ENCODE measurements around the gene MFSD8.
"Not testable (repeated sequence)": the region's sequence is repeated elsewhere in the genome, so short reads cannot be mapped to it uniquely, and the experiment has no call there.

Gene MFSD8

DNA sequence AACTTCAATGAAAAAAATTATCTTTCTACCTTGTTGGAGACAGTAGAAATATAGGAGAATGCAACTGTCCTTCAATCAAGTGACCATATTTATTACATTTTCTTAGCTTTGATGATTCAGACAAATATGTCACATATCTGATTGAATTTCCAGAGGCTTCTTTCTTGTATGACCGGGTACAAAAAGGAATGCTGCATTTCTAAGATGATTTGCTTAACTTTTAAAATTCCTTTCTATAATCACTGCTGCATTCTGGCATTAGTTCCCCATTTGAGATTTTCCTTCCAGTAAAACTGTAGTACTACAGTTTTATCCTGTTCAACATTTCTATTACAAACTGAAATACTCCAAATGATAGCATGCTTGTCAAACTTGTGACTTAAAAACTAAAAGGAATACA is 5.2 kb downstream of the MFSD8 start:
- no peak overlapping the region for H3K4me3 ChIP-seq (ENCODE audit: low read depth in 1 of 5, low read length in 5 of 5)
- H3K9me3 ChIP-seq (ENCODE audit: control insufficient read depth in 5 of 5, low read length in 5 of 5): no peaks in the 10 kb centered on the region
- no peak overlapping the region for H3K27ac ChIP-seq (ENCODE audit: low read depth, low read length)

DNA sequence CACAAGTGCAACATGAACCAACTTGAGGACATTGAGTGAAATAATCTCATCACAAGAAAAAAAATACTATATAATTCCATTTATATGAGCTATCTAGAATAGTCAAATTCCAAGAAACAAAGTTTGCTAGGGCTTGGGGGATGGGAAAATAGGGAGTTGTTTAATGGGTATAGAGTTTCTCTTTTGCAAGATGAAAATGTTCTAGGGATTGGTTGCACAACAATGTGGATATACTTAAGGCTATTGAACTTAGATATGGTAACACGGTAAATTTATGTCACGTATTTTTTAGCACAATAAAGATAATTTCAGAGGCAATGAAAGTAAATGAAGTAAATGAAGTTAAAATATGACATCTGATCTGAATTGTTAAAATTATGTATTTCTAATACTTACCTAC is 7.9 kb downstream of the MFSD8 start:
- Histone ChIP-seq H3K4me1 (ENCODE audit: control insufficient read depth in 5 of 5, insufficient read depth in 5 of 5, low read length in 5 of 5) (no peaks in the 10 kb centered on the region), H3K4me3 (ENCODE audit: low read depth in 1 of 5, low read length in 5 of 5) (no peak overlapping the region), H3K9ac (ENCODE audit: low read length in 5 of 5) (no peak overlapping the region), H3K9me3 (ENCODE audit: control insufficient read depth in 5 of 5, low read length in 5 of 5) (no peaks in the 10 kb centered on the region), H3K36me3 (ENCODE audit: control insufficient read depth in 5 of 5, insufficient read depth in 5 of 5, low read length in 5 of 5) (peaks cover 0 to 7% (median 3%) of the 10 kb centered on the region in 5 donors), H3K27ac (ENCODE audit: low read depth, low read length) (no peak overlapping the region), H3K27me3 (ENCODE audit: control insufficient read depth in 5 of 5, insufficient read depth in 4 of 5, low read length in 5 of 5) (no peaks in the 10 kb centered on the region)

More for the DNA sequence above, 5.2 kb downstream of the MFSD8 start:
- peaks cover 0 to 4% (median 0%) of the 10 kb centered on the region in 5 donors for H3K36me3 ChIP-seq (ENCODE audit: control insufficient read depth in 5 of 5, insufficient read depth in 5 of 5, low read length in 5 of 5)
- peaks cover 0 to 3% (median 2%) of the 10 kb centered on the region in 5 donors for H3K4me1 ChIP-seq (ENCODE audit: control insufficient read depth in 5 of 5, insufficient read depth in 5 of 5, low read length in 5 of 5)
- H3K27me3 ChIP-seq (ENCODE audit: control insufficient read depth in 5 of 5, insufficient read depth in 4 of 5, low read length in 5 of 5): no peaks in the 10 kb centered on the region
- no peak overlapping the region for H3K9ac ChIP-seq (ENCODE audit: low read length in 5 of 5)

- H3K36me3 ChIP-seq (ENCODE audit: control insufficient read depth in 5 of 5, insufficient read depth in 5 of 5, low read length in 5 of 5): peaks cover 4 to 12% (median 10%) of the 10 kb centered on the region in 5 donors
- no peak overlapping the region for H3K4me3 ChIP-seq (ENCODE audit: low read depth in 1 of 5, low read length in 5 of 5)
- H3K27ac ChIP-seq (ENCODE audit: low read depth, low read length): no peak overlapping the region
Observed at GRCh38 chr4:127936974-127937373, 28.0 kb downstream of the MFSD8 start.

DNA sequence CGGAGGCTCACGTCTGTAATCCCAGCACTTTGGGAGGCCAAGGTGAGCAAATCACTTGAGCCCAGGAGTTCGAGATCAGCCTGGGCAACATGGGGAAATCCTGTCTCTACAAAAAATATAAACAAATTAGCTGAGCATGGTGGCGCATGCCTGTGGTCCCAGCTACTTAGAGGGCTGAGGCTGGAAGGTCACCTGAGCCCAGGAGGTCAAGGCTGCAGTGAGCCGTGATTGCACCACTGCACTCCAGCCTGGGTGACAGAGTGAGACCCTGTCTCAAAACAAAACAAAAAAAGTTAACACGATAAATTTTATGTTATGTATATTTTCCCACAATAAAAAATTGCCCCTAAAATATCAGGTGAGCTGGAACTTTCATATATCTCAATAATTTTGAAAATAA is 33.1 kb downstream of the MFSD8 start:
- not testable (repeated sequence) for H3K9me3 ChIP-seq (ENCODE audit: control insufficient read depth in 5 of 5, low read length in 5 of 5); H3K4me1 ChIP-seq (ENCODE audit: control insufficient read depth in 5 of 5, insufficient read depth in 5 of 5, low read length in 5 of 5); H3K27me3 ChIP-seq (ENCODE audit: control insufficient read depth in 5 of 5, insufficient read depth in 4 of 5, low read length in 5 of 5); H3K9ac ChIP-seq (ENCODE audit: low read length in 5 of 5); H3K4me3 ChIP-seq (ENCODE audit: low read depth in 1 of 5, low read length in 5 of 5); H3K27ac ChIP-seq (ENCODE audit: low read depth, low read length)
- peaks cover 10 to 31% (median 24%) of the 10 kb centered on the region in 5 donors for H3K36me3 ChIP-seq (ENCODE audit: control insufficient read depth in 5 of 5, insufficient read depth in 5 of 5, low read length in 5 of 5)

More at GRCh38 chr4:127936974-127937373, 28.0 kb downstream of the MFSD8 start:
- Histone ChIP-seq H3K9me3 (ENCODE audit: control insufficient read depth in 5 of 5, low read length in 5 of 5) (no peaks in the 10 kb centered on the region), H3K4me1 (ENCODE audit: control insufficient read depth in 5 of 5, insufficient read depth in 5 of 5, low read length in 5 of 5) (no peaks in the 10 kb centered on the region), H3K27me3 (ENCODE audit: control insufficient read depth in 5 of 5, insufficient read depth in 4 of 5, low read length in 5 of 5) (no peaks in the 10 kb centered on the region), H3K9ac (ENCODE audit: low read length in 5 of 5) (no peak overlapping the region)

- H3K36me3 ChIP-seq (ENCODE audit: control insufficient read depth in 5 of 5, insufficient read depth in 5 of 5, low read length in 5 of 5): peaks cover 10 to 34% (median 31%) of the 10 kb centered on the region in 5 donors
- no peaks in the 10 kb centered on the region for H3K27me3 ChIP-seq (ENCODE audit: control insufficient read depth in 5 of 5, insufficient read depth in 4 of 5, low read length in 5 of 5)
- H3K9ac ChIP-seq (ENCODE audit: low read length in 5 of 5): no peak overlapping the region
- H3K9me3 ChIP-seq (ENCODE audit: control insufficient read depth in 5 of 5, low read length in 5 of 5): no peaks in the 10 kb centered on the region
- H3K4me3 ChIP-seq (ENCODE audit: low read depth in 1 of 5, low read length in 5 of 5): no peak overlapping the region
- H3K4me1 ChIP-seq (ENCODE audit: control insufficient read depth in 5 of 5, insufficient read depth in 5 of 5, low read length in 5 of 5): no peaks in the 10 kb centered on the region
- H3K27ac ChIP-seq (ENCODE audit: low read depth, low read length): no peak overlapping the region
Observed at GRCh38 chr4:127930175-127930574, 34.8 kb downstream of the MFSD8 start.

DNA sequence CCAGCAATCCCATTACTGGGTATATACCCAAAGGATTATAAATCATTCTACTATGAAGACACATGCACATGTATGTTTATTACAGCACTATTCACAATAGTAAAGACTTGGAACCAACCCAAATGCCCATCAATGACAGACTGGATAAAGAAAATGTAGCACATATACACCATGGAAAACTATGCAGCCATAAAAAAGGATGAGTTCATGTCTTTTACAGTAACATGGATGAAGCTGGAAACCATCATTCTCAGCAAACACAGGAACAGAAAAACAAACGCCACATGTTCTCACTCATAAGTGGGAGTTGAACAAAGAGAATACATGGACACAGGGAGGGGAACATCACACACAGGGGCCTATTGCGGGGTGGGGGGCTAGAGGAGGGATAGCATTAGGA is 39.3 kb downstream of the MFSD8 start:
- not testable (repeated sequence) for H3K27ac ChIP-seq (ENCODE audit: low read depth, low read length); H3K27me3 ChIP-seq (ENCODE audit: control insufficient read depth in 5 of 5, insufficient read depth in 4 of 5, low read length in 5 of 5); H3K9ac ChIP-seq (ENCODE audit: low read length in 5 of 5); H3K4me3 ChIP-seq (ENCODE audit: low read depth in 1 of 5, low read length in 5 of 5); H3K4me1 ChIP-seq (ENCODE audit: control insufficient read depth in 5 of 5, insufficient read depth in 5 of 5, low read length in 5 of 5); H3K9me3 ChIP-seq (ENCODE audit: control insufficient read depth in 5 of 5, low read length in 5 of 5)
- H3K36me3 ChIP-seq (ENCODE audit: control insufficient read depth in 5 of 5, insufficient read depth in 5 of 5, low read length in 5 of 5): peaks cover 23 to 36% (median 33%) of the 10 kb centered on the region in 5 donors

DNA sequence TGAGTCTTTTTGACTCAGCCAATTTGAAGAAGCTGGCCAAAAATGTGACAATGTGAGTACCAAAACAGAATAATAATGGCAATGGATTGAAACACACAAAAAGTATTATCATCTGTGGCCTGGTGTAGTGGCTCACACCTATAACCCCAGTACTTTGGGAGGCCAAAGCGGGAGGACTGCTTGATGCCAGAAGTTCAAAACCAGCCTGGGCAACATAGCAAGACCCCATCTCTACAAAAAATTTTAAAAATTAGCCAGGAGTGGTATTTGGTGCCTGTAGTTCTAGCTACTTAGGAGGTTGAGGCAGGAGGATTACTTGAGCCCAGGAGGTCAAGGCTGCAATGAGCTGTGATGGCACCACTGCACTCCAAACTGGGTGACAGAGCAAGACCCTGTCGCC is 42.7 kb downstream of the MFSD8 start:
- Histone ChIP-seq H3K9me3 (ENCODE audit: control insufficient read depth in 5 of 5, low read length in 5 of 5) (no peaks in the 10 kb centered on the region), H3K4me1 (ENCODE audit: control insufficient read depth in 5 of 5, insufficient read depth in 5 of 5, low read length in 5 of 5) (peaks cover 0 to 5% (median 0%) of the 10 kb centered on the region in 5 donors), H3K9ac (ENCODE audit: low read length in 5 of 5) (no peak overlapping the region), H3K4me3 (ENCODE audit: low read depth in 1 of 5, low read length in 5 of 5) (no peak overlapping the region), H3K27me3 (ENCODE audit: control insufficient read depth in 5 of 5, insufficient read depth in 4 of 5, low read length in 5 of 5) (no peaks in the 10 kb centered on the region), H3K27ac (ENCODE audit: low read depth, low read length) (no peak overlapping the region), H3K36me3 (ENCODE audit: control insufficient read depth in 5 of 5, insufficient read depth in 5 of 5, low read length in 5 of 5) (peaks cover 20 to 44% (median 24%) of the 10 kb centered on the region in 5 donors)

DNA sequence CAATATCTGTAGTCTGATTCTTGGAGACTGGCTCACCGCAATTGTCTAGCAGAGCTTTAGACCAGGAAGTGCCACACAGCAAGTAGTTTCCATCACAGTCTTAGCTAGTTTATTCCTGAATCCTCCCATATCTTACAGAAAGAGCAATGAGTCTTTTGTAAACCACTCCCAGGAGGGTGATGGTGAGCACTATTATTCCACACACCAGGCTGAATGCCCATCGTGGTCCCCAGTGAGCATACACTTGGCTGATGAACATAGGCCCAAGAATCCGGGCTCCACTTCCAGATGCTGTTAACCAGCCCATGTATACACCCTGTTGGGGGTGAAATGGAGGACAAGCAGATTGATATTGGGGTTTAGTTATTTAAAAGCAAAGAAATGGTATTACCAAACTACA is 44.5 kb downstream of the MFSD8 start:
- H3K27me3 ChIP-seq (ENCODE audit: control insufficient read depth in 5 of 5, insufficient read depth in 4 of 5, low read length in 5 of 5): no peaks in the 10 kb centered on the region
- H3K9me3 ChIP-seq (ENCODE audit: control insufficient read depth in 5 of 5, low read length in 5 of 5): no peaks in the 10 kb centered on the region
- no peak overlapping the region for H3K9ac ChIP-seq (ENCODE audit: low read length in 5 of 5)
- peaks cover 0 to 5% (median 0%) of the 10 kb centered on the region in 5 donors for H3K4me1 ChIP-seq (ENCODE audit: control insufficient read depth in 5 of 5, insufficient read depth in 5 of 5, low read length in 5 of 5)
- H3K27ac ChIP-seq (ENCODE audit: low read depth, low read length): no peak overlapping the region
- peaks cover 19 to 39% (median 24%) of the 10 kb centered on the region in 5 donors for H3K36me3 ChIP-seq (ENCODE audit: control insufficient read depth in 5 of 5, insufficient read depth in 5 of 5, low read length in 5 of 5)
- no peak overlapping the region for H3K4me3 ChIP-seq (ENCODE audit: low read depth in 1 of 5, low read length in 5 of 5)

- Histone ChIP-seq H3K9ac (ENCODE audit: low read length in 5 of 5) (no peak overlapping the region), H3K4me1 (ENCODE audit: control insufficient read depth in 5 of 5, insufficient read depth in 5 of 5, low read length in 5 of 5) (peaks cover 0 to 5% (median 0%) of the 10 kb centered on the region in 5 donors), H3K27me3 (ENCODE audit: control insufficient read depth in 5 of 5, insufficient read depth in 4 of 5, low read length in 5 of 5) (no peaks in the 10 kb centered on the region), H3K4me3 (ENCODE audit: low read depth in 1 of 5, low read length in 5 of 5) (no peak overlapping the region), H3K27ac (ENCODE audit: low read depth, low read length) (no peak overlapping the region), H3K36me3 (ENCODE audit: control insufficient read depth in 5 of 5, insufficient read depth in 5 of 5, low read length in 5 of 5) (peaks cover 19 to 39% (median 24%) of the 10 kb centered on the region in 5 donors), H3K9me3 (ENCODE audit: control insufficient read depth in 5 of 5, low read length in 5 of 5) (no peaks in the 10 kb centered on the region)
Observed at GRCh38 chr4:127917151-127917550, 47.8 kb downstream of the MFSD8 start.

- Histone ChIP-seq H3K4me1 (ENCODE audit: control insufficient read depth in 5 of 5, insufficient read depth in 5 of 5, low read length in 5 of 5) (peaks cover 0 to 5% (median 0%) of the 10 kb centered on the region in 5 donors), H3K9ac (ENCODE audit: low read length in 5 of 5) (no peak overlapping the region), H3K36me3 (ENCODE audit: control insufficient read depth in 5 of 5, insufficient read depth in 5 of 5, low read length in 5 of 5) (peaks cover 16 to 39% (median 23%) of the 10 kb centered on the region in 5 donors), H3K9me3 (ENCODE audit: control insufficient read depth in 5 of 5, low read length in 5 of 5) (no peaks in the 10 kb centered on the region), H3K27ac (ENCODE audit: low read depth, low read length) (no peak overlapping the region), H3K27me3 (ENCODE audit: control insufficient read depth in 5 of 5, insufficient read depth in 4 of 5, low read length in 5 of 5) (no peaks in the 10 kb centered on the region), H3K4me3 (ENCODE audit: low read depth in 1 of 5, low read length in 5 of 5) (no peak overlapping the region)
Observed at GRCh38 chr4:127916512-127916911, 48.5 kb downstream of the MFSD8 start.

DNA sequence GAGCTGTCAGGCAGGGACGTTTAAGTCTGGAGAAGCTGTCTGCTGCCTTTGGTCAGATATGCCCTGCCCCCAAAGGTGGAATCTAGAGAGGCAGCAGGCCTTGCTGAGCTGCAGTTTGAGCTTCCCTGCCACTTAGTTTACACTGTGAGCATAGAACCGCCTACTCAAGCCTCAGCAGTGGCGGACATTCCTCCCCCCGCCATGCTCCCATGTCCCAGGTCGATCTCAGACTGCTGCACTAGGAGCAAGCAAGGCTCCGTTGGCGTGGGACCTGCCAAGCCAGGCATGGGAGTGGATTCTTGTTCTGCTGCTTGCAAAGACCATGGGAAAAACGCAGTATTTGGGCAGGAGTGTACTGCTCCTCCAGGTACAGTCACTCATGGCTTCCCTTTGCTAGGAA is 59.9 kb downstream of the MFSD8 start:
- Histone ChIP-seq H3K4me1 (ENCODE audit: control insufficient read depth in 5 of 5, insufficient read depth in 5 of 5, low read length in 5 of 5) (no peaks in the 10 kb centered on the region), H3K4me3 (ENCODE audit: low read depth in 1 of 5, low read length in 5 of 5) (no peak overlapping the region), H3K27ac (ENCODE audit: low read depth, low read length) (no peak overlapping the region), H3K27me3 (ENCODE audit: control insufficient read depth in 5 of 5, insufficient read depth in 4 of 5, low read length in 5 of 5) (no peaks in the 10 kb centered on the region), H3K9me3 (ENCODE audit: control insufficient read depth in 5 of 5, low read length in 5 of 5) (no peaks in the 10 kb centered on the region), H3K9ac (ENCODE audit: low read length in 5 of 5) (no peak overlapping the region), H3K36me3 (ENCODE audit: control insufficient read depth in 5 of 5, insufficient read depth in 5 of 5, low read length in 5 of 5) (no peaks in the 10 kb centered on the region)

Data from subcutaneous abdominal adipose tissue (tissue), 5 donors.